Sigmoid colon (tissue), 7 donors: ENCODE results near the gene PPP1R13L. TPM values are rescaled to one million over a fixed set of nuclear protein-coding genes. Genes with fewer than 3 reads are reported as not detected.

Source experiments
- DNase-seq: peaks from one replicate; pipeline ENCODE4 v3.0.0-alpha.2; 2019
- H3K27ac ChIP-seq, 4 donors: fragments of 200-600 bp; sonication (generic); one replicate each; pipeline ENCODE4 v1.5.1; 2016 to 2019; ENCODE audit warnings: mild to moderate bottlenecking in 1 of 4
- H3K27me3 ChIP-seq, 3 donors: fragments of 200-600 bp; sonication (generic); one replicate each; pipeline ENCODE4 v1.5.1; 2019; ENCODE audit warnings: mild to moderate bottlenecking in 1 of 3
- H3K36me3 ChIP-seq, 4 donors: fragments of 200-600 bp; sonication (generic); one replicate each; pipeline ENCODE4 v1.5.1; 2016 to 2019
- H3K4me1 ChIP-seq, 4 donors: fragments of 200-600 bp; sonication (generic); one replicate each; pipeline ENCODE4 v1.5.1; 2017 to 2019
- H3K4me3 ChIP-seq, 4 donors: fragments of 200-600 bp; sonication (generic); one replicate each; pipeline ENCODE4 v1.5.1; 2017 to 2019; ENCODE audit warnings: mild to moderate bottlenecking in 2 of 4, moderate library complexity in 1 of 4
- H3K9me3 ChIP-seq, 4 donors: fragments of 200-600 bp in 3 of 4; sonication (generic) in 3 of 4; one replicate each; pipeline versions ENCODE4 v1.5.1 to v1.6.1; 2013 to 2019
- EP300 ChIP-seq, 4 donors: sonication (generic); formaldehyde crosslinking; IDR thresholded peaks; one replicate each; pipeline ENCODE4 v1.6.1; 2017; ENCODE audit warnings: antibody characterized with exemption in 4 of 4
- POLR2A ChIP-seq, 2 donors: fragments of 450-650 bp; IDR thresholded peaks; one replicate each; pipeline ENCODE4 v1.6.1; 2016; ENCODE audit warnings: antibody characterized with exemption in 2 of 2, mild to moderate bottlenecking in 2 of 2, moderate library complexity in 2 of 2
- POLR2AphosphoS5 ChIP-seq, 4 donors: sonication (generic); formaldehyde crosslinking; IDR thresholded peaks; one replicate each; pipeline ENCODE4 v1.6.1; 2017; ENCODE audit warnings: antibody characterized with exemption in 4 of 4
- WGBS, 2 donors: extraction: QIAGEN DNeasy Blood & Tissue Kit; methylation state at CpG; one replicate each; pipeline ENCODE4 v1.1.7; 2013; 5-methylcytosine and 5-hydroxymethylcytosine counted together
- intact Hi-C: fragments of 100-400 bp; cut with DNase I; formaldehyde crosslinking; loops from one replicate; pipeline ENCODE4 v1.15.1; 2023
- polyA plus RNA-seq, 3 donors: library from polyadenylated mRNA; stranded (reverse); fragments of 200-250 nt; gene quantifications; one replicate each; pipeline ENCODE4 v1.2.3, GENCODE V29; 2013
- total RNA-seq, 4 donors: library from RNA; depleted of rRNA; stranded (reverse); fragments of >200 nt; gene quantifications; one replicate each; pipeline ENCODE4 v1.1.0, GENCODE V29; 2016
- TF ChIP-seq, protein P1 (sequence below), 4 experiments: fragments of 450-650 bp in 3 of 4; fragments of 200-600 bp in 1 of 4; IDR thresholded peaks; one replicate each; pipeline ENCODE4 v1.5.1; 2016 to 2019; ENCODE audit warnings: antibody characterized with exemption in 4 of 4, mild to moderate bottlenecking in 3 of 4, moderate library complexity in 2 of 4
- donor health status: healthy with polysubstance abuse.
- donor health status: Bipolar disorder and iron deficiency.
- donor health status: healthy.

Gene PPP1R13L
- total and polyA plus RNA-seq, 7 donors: 5.8 to 34.0 (median 9.4) TPM

DNA sequence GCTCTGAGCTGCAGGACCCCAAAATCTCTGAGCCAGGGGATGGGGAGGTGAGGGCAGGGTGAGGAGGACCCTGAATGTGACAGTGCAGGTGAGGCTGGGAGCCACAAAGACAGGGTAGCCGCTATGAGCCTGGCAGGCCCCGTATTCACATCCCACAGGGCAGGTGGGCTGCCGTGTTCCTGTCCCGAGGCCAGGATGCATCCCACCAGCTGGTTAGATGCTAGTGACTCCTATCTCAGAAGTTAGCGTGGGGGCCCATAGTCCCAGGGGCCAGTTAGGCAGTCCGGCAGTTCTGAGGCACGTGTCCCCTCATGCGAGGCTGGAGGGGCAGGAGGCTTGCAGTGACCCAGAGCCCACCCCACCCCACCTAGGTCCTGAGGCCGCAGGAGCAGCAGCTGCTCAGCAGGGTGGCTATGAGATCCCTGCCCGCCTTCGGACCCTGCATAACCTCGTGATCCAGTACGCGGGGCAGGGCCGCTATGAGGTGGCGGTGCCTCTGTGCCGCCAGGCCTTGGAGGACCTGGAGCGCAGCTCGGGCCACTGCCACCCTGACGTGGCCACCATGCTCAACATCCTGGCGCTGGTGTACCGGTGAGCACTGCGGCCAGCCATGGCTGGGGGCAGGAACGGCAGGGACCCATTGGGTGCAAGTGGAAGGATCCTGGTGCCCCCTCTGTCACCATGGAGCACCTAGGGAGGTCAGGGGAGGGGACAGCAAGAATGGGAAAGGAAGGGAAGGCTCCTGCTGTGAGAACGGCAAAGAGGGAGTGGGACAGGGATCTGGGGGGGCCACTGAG is 57.1 kb downstream of the PPP1R13L start:
- Histone ChIP-seq H3K4me3 (no peak overlapping the region), H3K27ac (no peak overlapping the region), H3K27me3 (peaks cover 7 to 38% (median 38%) of the 10 kb centered on the region in 3 donors), H3K9me3 (no peaks in the 10 kb centered on the region), H3K36me3 (peaks cover 0 to 17% (median 0%) of the 10 kb centered on the region in 4 donors), H3K4me1 (peaks cover 0 to 6% (median 0%) of the 10 kb centered on the region in 4 donors)
- intact Hi-C loops: no loop called here
- no peak for DNase-seq
- TF ChIP-seq POLR2A (IDR thresholded peaks at IDR 0.05): no peak
- no peak for TF ChIP-seq POLR2AphosphoS5 (IDR thresholded peaks at IDR 0.05)
- TF ChIP-seq, protein P1, sequence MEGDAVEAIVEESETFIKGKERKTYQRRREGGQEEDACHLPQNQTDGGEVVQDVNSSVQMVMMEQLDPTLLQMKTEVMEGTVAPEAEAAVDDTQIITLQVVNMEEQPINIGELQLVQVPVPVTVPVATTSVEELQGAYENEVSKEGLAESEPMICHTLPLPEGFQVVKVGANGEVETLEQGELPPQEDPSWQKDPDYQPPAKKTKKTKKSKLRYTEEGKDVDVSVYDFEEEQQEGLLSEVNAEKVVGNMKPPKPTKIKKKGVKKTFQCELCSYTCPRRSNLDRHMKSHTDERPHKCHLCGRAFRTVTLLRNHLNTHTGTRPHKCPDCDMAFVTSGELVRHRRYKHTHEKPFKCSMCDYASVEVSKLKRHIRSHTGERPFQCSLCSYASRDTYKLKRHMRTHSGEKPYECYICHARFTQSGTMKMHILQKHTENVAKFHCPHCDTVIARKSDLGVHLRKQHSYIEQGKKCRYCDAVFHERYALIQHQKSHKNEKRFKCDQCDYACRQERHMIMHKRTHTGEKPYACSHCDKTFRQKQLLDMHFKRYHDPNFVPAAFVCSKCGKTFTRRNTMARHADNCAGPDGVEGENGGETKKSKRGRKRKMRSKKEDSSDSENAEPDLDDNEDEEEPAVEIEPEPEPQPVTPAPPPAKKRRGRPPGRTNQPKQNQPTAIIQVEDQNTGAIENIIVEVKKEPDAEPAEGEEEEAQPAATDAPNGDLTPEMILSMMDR (IDR thresholded peaks at IDR 0.05): no peak
- no peak for TF ChIP-seq EP300 (IDR thresholded peaks at IDR 0.05)
- WGBS, 2 donors: 65 to 78% methylated on average over 25 of the region's 25 CpGs

DNA sequence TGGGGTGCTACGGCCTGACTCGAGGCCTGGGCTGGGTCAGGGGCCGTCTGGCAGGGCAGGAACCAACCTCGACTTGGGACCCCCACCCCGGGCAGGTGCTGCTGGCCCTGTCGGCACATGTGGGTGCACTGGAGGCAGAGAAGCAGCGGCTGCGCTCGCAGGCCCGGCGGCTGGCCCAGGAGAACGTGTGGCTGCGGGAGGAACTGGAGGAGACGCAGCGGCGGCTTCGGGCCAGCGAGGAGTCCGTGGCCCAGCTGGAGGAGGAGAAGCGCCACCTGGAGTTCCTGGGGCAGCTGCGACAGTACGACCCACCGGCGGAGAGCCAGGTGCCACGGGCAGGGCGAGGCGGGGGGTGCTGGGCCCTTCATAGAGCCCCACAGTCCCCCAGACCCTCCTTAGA is 58.4 kb downstream of the PPP1R13L start:
- peaks cover 0 to 5% (median 0%) of the 10 kb centered on the region in 4 donors for H3K36me3 ChIP-seq
- no peak for DNase-seq
- peaks cover 0 to 6% (median 0%) of the 10 kb centered on the region in 4 donors for H3K4me1 ChIP-seq
- H3K9me3 ChIP-seq: no peaks in the 10 kb centered on the region
- no peak for TF ChIP-seq POLR2A (IDR thresholded peaks at IDR 0.05)
- TF ChIP-seq POLR2AphosphoS5 (IDR thresholded peaks at IDR 0.05): no peak
- TF ChIP-seq, protein P1 (IDR thresholded peaks at IDR 0.05): no peak
- no peak for TF ChIP-seq EP300 (IDR thresholded peaks at IDR 0.05)
- WGBS, 2 donors: 20 to 32% methylated on average over 27 of the region's 27 CpGs
- no peak overlapping the region for H3K4me3 ChIP-seq
- no peak overlapping the region for H3K27ac ChIP-seq
- H3K27me3 ChIP-seq: peaks cover 7 to 45% (median 41%) of the 10 kb centered on the region in 3 donors
- intact Hi-C loops: no loop called here

DNA sequence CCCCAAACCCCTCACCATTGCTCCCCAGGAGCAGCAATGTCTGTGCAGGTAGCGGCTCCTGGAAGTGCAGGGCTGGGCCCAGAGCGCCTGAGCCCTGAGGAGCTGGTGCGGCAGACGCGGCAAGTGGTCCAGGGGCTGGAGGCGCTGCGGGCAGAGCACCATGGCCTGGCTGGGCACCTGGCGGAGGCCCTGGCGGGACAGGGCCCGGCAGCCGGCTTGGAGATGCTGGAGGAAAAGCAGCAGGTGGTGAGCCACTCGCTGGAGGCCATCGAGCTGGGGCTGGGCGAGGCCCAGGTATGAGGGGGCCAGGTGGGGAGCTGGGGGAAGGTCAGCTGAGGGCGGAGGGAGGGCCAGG is 59.4 kb downstream of the PPP1R13L start:
- Histone ChIP-seq H3K4me3 (no peak overlapping the region), H3K4me1 (peaks cover 0 to 11% (median 5%) of the 10 kb centered on the region in 4 donors), H3K9me3 (no peaks in the 10 kb centered on the region), H3K27ac (no peak overlapping the region), H3K27me3 (peaks cover 16 to 54% (median 51%) of the 10 kb centered on the region in 3 donors), H3K36me3 (no peaks in the 10 kb centered on the region)
- TF ChIP-seq POLR2A (IDR thresholded peaks at IDR 0.05) (no peak), POLR2AphosphoS5 (IDR thresholded peaks at IDR 0.05) (no peak), EP300 (IDR thresholded peaks at IDR 0.05) (no peak)
- TF ChIP-seq, protein P1 (IDR thresholded peaks at IDR 0.05): no peak
- WGBS, 2 donors: 62 to 78% methylated on average over 15 of the region's 15 CpGs
- intact Hi-C loops: no loop called here
- DNase-seq: no peak

DNA sequence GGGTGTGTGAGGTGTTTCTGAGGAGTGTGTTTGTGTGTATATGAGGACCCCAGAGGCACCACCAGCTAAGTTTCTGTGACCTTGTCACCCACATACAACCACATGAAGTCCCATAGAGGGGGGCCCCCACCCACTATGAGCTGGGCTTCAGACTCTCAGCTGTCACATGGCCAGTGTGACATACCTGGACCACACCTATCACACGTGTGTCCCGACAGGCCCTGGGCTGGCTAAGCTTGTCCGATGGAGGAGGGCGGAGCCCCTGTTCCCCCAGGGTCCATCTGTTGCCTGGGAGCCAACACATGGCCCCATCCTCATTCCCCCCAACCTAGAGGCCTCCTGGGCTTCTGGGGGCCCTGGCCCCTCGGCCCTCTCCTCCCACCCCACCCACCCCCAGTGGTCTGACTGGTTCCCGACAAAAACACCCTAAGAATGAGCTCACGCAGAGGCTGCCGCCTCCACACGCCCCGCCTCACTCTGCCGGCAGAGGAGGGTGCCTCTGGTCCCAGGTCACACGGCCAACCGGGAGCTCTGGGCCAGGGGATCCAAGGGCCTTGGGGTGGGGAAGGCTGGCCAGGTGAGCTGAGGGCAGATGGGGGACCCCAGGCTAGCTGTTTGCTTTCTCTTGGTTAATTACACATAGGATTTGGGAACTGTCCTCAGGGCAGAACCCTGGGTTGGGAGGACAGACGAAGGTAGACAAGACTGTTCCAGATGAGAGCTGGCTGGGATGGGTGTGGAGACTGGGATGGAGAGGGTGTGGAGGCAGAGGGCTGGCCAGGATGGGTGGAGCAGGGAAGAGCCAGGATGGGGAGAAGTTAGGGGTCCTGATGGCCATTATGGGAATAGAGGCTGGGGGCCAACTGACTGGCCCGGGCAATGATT is 60.0 kb downstream of the PPP1R13L start:
- WGBS, 2 donors: 21 to 46% methylated on average over 15 of the region's 15 CpGs
- intact Hi-C loops: no loop called here
- Histone ChIP-seq H3K27ac (no peak overlapping the region), H3K9me3 (no peaks in the 10 kb centered on the region), H3K4me3 (no peak overlapping the region), H3K4me1 (peaks cover 0 to 14% (median 7%) of the 10 kb centered on the region in 4 donors), H3K27me3 (peaks cover 23 to 61% (median 57%) of the 10 kb centered on the region in 3 donors), H3K36me3 (no peaks in the 10 kb centered on the region)
- no peak for TF ChIP-seq POLR2A (IDR thresholded peaks at IDR 0.05)
- TF ChIP-seq EP300 (IDR thresholded peaks at IDR 0.05): no peak
- TF ChIP-seq POLR2AphosphoS5 (IDR thresholded peaks at IDR 0.05): no peak
- TF ChIP-seq, protein P1 (IDR thresholded peaks at IDR 0.05): no peak
- DNase-seq: no peak
